K562 (cell line): Measurements from ENCODE around the gene FGR. TPM values are rescaled to one million over a fixed set of nuclear protein-coding genes. Genes with fewer than 3 reads are reported as not detected.

Experiments used
- ATF2 ChIP-seq: sonication (generic); formaldehyde crosslinking; IDR thresholded peaks from 2 replicates; pipeline ENCODE4 v1.8.1; 2022; ENCODE audit warnings: missing genetic modification reagents
- FOXK2 ChIP-seq, 2 experiments: fragments of 450-650 bp; IDR thresholded peaks in 1 of 2; conservative IDR thresholded peaks in 1 of 2; 2 replicates each; pipeline ENCODE4 v1.6.1; 2016; ENCODE audit warnings: low read depth in 2 of 2, mild to moderate bottlenecking in 1 of 2
- HCFC1 ChIP-seq: IDR thresholded peaks from 2 replicates; pipeline ENCODE4 v1.6.1; 2012; ENCODE audit warnings: low read depth, low read length, improper control_type of control experiment
- HNRNPUL1 ChIP-seq: fragments of 200-400 bp; formaldehyde crosslinking; IDR thresholded peaks from 2 replicates; pipeline ENCODE4 v1.6.1; 2017; ENCODE audit warnings: low read length
- KLF6 ChIP-seq: fragments of 250-450 bp; sonication (Bioruptor Pico); IDR thresholded peaks from 2 replicates; pipeline ENCODE4 v1.4.0; 2020; ENCODE audit warnings: mild to moderate bottlenecking, moderate library complexity, borderline replicate concordance
- LCOR ChIP-seq: sonication (generic); formaldehyde crosslinking; IDR thresholded peaks from 2 replicates; pipeline ENCODE4 v1.8.0; 2022; ENCODE audit warnings: mild to moderate bottlenecking, missing genetic modification reagents
- MGA ChIP-seq: fragments of 450-650 bp; IDR thresholded peaks from 2 replicates; pipeline ENCODE4 v1.6.1; 2016; ENCODE audit warnings: mild to moderate bottlenecking, moderate library complexity
- NR0B1 ChIP-seq: fragments of 450-650 bp; IDR thresholded peaks from one replicate; pipeline ENCODE4 v1.6.1; 2018; ENCODE audit warnings: mild to moderate bottlenecking, moderate library complexity; ENCODE audit not compliant: partially characterized antibody
- NR2C2 ChIP-seq, 2 experiments: fragments of 200-800 bp in 1 of 2; sonication (Bioruptor generic) in 1 of 2; sonication (generic) in 1 of 2; formaldehyde crosslinking in 1 of 2; IDR thresholded peaks; 2 replicates each; pipeline versions ENCODE4 v1.6.1 to v1.8.0; 2016 to 2022; ENCODE audit warnings: mild to moderate bottlenecking in 1 of 2, missing compliant biosample characterization in 1 of 2, missing genetic modification characterization in 1 of 2, missing genetic modification reagents in 1 of 2
- RCOR1 ChIP-seq, 2 experiments: IDR thresholded peaks; 2 replicates each; pipeline ENCODE4 v1.6.1; 2012; ENCODE audit warnings: low read depth in 2 of 2, low read length in 2 of 2, borderline replicate concordance in 1 of 2, improper control_type of control experiment in 1 of 2
- XRCC5 ChIP-seq: fragments of 200-400 bp; formaldehyde crosslinking; IDR thresholded peaks from 2 replicates; pipeline ENCODE4 v1.6.1; 2017; ENCODE audit warnings: low read depth, mild to moderate bottlenecking, low read length
- ZNF224 ChIP-seq: sonication (generic); formaldehyde crosslinking; IDR thresholded peaks from 2 replicates; pipeline ENCODE4 v1.8.0; 2022; ENCODE audit warnings: mild to moderate bottlenecking, missing genetic modification reagents
- polyA plus RNA-seq, 8 experiments: library from polyadenylated mRNA; depleted of rRNA in 4 of 8; stranded (reverse) in 5 of 8; unstranded in 3 of 8; fragments of >200 nt; fragmentation: Nextera tagmentation in 2 of 8; fragmentation: Illumina TruSeq in 1 of 8; extraction: Ambion mirVana in 2 of 8; extraction: Trizol in 1 of 8; gene quantifications; 2 replicates each; pipeline versions ENCODE4 v1.2.1 to v1.2.3, GENCODE V29; 2011 to 2014; ENCODE audit warnings: inconsistent platforms in 1 of 8, missing spikeins in 1 of 8
- total RNA-seq, 7 experiments: library from RNA; depleted of rRNA in 6 of 7; stranded (reverse); fragments of >200 nt in 6 of 7; fragmentation: Illumina TruSeq in 2 of 7; extraction: Trizol in 2 of 7; gene quantifications; 2 replicates each; pipeline versions ENCODE4 v1.2.1 to v1.2.3, GENCODE V29; 2011 to 2021; ENCODE audit warnings: low replicate concordance in 1 of 7

Gene FGR
- total and polyA plus RNA-seq, 9 of the 15 experiments (the other 6 are each of a cell fraction or from before 2014, with no cell fraction given), result 0.04 to 0.11 TPM; not detected in 7

GRCh38 chr1:27598902-27599528, 36.0 kb downstream of the FGR start (continued):
- no peak for TF ChIP-seq MGA
- no peak for TF ChIP-seq LCOR (CRISPR knock-in tag)
- no peak for TF ChIP-seq NR2C2 (CRISPR knock-in tag; IDR thresholded peaks at IDR 0.05)
- TF ChIP-seq NR2C2 (tag; IDR thresholded peaks at IDR 0.05), result no peak
- no peak for TF ChIP-seq NR0B1
- TF ChIP-seq KLF6 (CRISPR knock-in tag), result no peak
- TF ChIP-seq HCFC1, result no peak
- no peak for TF ChIP-seq XRCC5
- TF ChIP-seq ZNF224 (CRISPR knock-in tag), result no peak
- no peak for TF ChIP-seq HNRNPUL1
- TF ChIP-seq ATF2, result no peak
- TF ChIP-seq FOXK2 (conservative IDR thresholded peaks at IDR 0.05 in 1 of 2, IDR thresholded peaks at IDR 0.05 in 1 of 2; ENCODE audit: low read depth in 2 of 2), result no peak
- TF ChIP-seq RCOR1 (IDR thresholded peaks at IDR 0.05; ENCODE audit: borderline replicate concordance in 1 of 2, low read depth in 2 of 2, low read length in 2 of 2), result peak in 1 of 2 experiments; percentile 66; a peak in 2 of 4 replicates
